ENCODE results near the gene ATP6V0A1.
"Not testable (repeated sequence)": the region's sequence is repeated elsewhere in the genome, so short reads cannot be mapped to it uniquely, and the experiment has no call there.

Gene ATP6V0A1

DNA sequence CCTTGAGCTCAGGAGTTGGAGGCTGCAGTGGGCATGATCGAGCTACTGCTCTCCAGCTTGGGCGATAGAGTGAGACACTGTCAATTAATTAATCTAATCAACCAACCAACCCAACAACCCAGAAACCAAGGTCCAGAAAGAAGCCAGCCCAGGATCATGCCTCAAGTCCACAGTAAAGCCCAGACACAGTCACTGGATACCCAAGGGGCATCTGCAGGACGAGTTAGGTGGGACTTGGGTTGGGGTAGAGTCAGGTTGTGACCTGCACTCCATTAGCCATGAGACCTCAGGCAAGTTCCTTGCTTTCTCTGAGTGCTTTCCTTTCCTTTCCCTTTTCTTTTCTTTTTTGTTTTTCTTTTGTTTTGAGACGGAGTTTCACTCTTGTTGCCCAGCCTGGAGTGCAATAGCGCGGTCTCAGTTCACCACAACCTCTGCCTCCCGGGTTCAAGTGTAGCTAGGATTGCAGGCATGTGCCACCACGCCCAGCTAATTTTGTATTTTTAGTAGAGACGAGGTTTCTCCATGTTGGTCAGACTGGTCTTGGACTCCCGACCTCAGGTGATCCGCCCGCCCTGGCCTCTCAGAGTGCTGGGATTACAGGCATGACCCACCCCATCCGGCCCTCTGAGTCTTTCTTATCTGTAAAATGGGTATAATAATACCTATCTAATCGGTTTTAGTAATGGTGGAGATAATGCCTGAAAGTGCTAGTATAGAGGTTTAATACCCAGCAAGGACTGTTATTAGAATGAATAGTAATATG lies 90.5 kb downstream of the ATP6V0A1 start:
- H3K4me3 ChIP-seq, result peak overlapping the region in 1 of 7 experiments; percentile 43

DNA sequence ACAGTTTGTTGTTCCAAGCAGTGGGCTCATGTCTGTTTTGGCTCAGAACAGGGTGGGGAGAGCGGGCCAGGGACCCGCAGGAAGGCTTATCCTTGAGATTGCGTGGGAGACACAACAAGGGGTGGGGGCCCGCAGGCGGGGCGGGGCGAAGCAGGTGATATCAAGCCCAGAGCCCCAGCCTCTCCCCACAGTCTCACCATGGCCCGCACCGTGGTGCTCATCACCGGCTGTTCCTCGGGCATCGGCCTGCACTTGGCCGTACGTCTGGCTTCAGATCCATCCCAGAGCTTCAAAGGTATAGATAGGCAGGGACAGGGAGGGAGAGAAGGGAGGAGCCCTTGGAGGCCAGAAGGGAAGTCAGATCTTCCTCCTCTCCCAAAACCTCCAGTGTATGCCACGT lies 94.1 kb downstream of the ATP6V0A1 start, which contains the start of gene HSD17B1:
Gene HSD17B1 (plus strand): TSS at position 188 of the 400 bp plus-strand sequence. CDS start 11 bp downstream, at position 199.
- H3K4me3 ChIP-seq, result peak within 1 kb of the TSS; percentile 54 to 88 (median 66)
- peak within 1 kb of the TSS in 19 of 21 experiments; percentile 78 to 95 (median 87) for H3K27ac ChIP-seq

More for the DNA sequence above, 90.5 kb downstream of the ATP6V0A1 start:
- H3K27ac ChIP-seq, result no peak overlapping the region

DNA sequence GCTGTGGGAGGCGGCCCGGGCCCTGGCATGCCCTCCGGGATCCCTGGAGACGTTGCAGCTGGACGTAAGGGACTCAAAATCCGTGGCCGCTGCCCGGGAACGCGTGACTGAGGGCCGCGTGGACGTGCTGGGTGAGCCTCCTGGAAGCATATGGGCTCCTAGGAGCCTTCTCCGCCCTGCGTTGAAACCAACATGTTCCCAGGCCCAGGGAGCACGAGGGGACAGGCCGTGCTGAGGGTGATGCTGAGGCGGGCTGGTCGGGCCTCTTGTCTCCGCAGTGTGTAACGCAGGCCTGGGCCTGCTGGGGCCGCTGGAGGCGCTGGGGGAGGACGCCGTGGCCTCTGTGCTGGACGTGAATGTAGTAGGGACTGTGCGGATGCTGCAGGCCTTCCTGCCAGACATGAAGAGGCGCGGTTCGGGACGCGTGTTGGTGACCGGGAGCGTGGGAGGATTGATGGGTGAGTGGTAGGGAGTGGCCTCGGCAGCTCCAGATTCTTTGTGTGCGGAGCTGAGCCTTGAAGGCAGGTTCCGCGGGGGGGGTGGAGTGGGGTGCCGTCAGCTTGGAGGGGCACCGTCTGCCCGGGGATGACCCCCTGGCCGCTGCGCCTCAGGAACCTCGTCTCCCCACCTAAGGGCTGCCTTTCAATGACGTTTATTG lies 94.6 kb downstream of the ATP6V0A1 start:
- H3K4me3 ChIP-seq, result peak overlapping the region; percentile 54 to 88 (median 66)
- H3K27ac ChIP-seq, result peak overlapping the region in 19 of 21 experiments; percentile 78 to 95 (median 87)

DNA sequence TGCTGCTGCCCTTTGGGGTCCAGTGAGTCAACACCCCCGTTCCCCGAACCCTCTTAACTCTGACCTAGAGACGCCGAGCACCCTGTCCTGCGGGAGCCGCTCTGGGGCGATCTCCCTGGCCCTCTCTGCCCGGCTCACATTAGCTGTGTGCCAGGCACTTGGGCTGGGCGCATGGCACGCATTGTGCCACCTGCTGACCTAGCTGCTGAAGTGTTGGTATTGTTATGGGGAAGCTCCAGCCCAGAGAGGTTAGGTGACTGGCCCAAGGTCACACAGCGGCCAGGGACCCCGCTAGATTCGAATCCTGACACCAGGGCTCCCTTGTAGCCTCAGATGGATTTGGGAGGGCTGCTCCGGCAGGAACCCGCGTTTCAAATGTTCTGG lies 95.2 kb downstream of the ATP6V0A1 start:
- peak overlapping the region; percentile 54 to 88 (median 66) for H3K4me3 ChIP-seq
- peak overlapping the region; percentile 60 to 95 (median 87) for H3K27ac ChIP-seq

DNA sequence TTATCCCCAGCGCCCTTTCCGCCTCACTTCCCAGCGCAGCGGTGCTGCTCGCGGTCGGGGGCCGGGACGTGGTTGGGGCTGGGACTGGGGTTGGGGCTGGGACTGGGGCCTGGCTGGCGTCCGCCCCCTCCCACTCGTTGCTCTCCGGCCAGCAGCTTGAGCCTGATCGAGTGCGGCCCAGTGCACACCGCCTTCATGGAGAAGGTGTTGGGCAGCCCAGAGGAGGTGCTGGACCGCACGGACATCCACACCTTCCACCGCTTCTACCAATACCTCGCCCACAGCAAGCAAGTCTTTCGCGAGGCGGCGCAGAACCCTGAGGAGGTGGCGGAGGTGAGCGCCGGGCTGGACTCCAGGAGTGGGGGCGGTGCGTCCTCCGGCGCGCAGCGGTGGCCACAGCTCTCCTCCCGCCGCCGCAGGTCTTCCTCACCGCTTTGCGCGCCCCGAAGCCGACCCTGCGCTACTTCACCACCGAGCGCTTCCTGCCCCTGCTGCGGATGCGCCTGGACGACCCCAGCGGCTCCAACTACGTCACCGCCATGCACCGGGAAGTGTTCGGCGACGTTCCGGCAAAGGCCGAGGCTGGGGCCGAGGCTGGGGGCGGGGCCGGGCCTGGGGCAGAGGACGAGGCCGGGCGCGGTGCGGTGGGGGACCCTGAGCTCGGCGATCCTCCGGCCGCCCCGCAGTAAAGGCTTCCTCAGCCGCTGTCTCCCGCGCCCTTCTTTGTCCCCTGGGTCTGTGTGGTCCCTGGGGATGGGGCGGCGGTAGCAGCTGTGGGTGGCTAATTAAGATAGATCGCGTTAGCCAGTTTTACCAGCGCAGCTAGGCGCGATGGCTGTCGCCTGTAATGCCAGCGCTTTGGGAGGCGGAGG lies 95.8 kb downstream of the ATP6V0A1 start:
- Histone ChIP-seq H3K4me3 (peak overlapping the region; percentile 54 to 88 (median 66)), H3K27ac (peak overlapping the region; percentile 60 to 95 (median 87))

DNA sequence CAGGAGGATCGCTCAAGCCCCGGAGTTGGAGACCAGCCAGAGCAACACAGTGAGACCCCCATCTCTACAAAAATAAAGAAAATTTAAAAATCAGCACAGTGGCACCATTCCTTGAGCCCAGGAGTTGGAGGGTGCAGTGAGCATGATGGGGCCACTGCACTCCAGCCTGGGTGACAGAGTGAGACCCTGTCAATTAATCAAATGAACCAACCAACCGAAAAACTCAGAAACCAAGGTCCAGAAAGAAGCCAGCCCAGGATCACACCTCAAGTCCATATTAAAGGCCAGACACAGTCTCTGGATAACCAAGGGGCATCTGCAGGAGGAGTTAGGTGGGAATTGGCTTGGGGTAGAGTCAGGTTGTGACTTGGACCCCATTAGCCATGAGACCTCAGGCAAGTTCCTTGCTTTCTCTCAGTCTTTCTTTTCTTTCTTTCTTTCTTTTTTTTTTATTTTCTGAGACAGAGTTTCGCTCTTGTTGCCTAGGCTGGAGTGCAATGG lies 96.5 kb downstream of the ATP6V0A1 start:
- Histone ChIP-seq H3K27ac (peak overlapping the region; percentile 60 to 95 (median 87)), H3K4me3 (peak overlapping the region; percentile 54 to 88 (median 66))

DNA sequence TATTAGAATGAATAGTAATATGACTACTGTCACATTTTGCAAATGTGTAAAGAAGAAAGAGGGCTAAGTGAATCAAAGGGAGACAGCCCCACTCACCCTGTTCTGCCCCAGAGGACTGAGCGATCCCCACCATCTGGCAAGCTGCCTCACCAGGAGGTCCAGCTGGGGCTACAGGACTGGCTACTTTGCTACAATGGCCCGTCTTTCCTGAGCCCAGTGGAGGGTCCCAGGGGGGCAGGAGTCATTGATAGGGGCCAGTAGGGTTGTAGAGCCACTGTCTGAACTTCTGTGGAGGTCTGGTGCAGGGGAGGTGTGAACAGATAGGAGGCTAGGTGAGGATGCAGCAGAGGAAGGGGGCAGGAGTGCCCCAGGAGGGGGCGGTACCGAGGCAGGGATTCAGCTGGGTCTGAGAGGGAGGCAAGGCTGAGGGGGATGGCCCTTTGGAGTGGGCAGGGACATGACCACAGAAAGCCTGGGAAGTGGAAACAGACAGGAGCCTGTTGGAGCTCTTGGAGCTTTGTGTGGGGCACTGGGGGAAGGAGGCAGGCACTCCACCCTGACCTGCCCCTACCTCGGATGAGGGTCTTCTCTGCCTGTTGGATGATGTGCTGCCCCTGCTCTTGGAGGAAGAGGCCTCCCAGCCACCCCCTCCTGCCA lies 97.4 kb downstream of the ATP6V0A1 start:
- H3K4me3 ChIP-seq, result not testable (repeated sequence)
- peak overlapping the region in 1 of 21 experiments; percentile 92 for H3K27ac ChIP-seq

DNA sequence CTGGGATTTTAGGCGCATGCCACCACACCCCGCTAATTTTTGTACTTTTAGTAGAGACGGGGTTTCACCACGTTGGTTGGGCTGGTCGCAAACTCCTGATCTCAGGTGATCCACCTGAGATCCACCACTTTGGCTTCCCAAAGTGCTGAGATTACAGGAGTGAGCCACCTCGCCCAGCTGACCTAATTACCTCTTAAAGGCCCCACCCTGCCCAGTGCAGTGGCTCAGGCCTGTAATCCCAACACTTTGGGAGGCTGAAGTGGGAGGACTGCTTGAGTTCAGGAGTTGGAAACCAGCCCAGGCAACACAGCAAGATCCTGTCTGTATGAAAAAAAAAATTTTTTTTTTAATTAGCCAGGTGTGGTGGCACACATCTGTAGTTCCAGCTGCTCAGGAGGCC lies 100.4 kb downstream of the ATP6V0A1 start:
- peak overlapping the region in 4 of 21 experiments; percentile 3 to 30 (median 7) for H3K27ac ChIP-seq
- H3K4me3 ChIP-seq, result no peak overlapping the region

DNA sequence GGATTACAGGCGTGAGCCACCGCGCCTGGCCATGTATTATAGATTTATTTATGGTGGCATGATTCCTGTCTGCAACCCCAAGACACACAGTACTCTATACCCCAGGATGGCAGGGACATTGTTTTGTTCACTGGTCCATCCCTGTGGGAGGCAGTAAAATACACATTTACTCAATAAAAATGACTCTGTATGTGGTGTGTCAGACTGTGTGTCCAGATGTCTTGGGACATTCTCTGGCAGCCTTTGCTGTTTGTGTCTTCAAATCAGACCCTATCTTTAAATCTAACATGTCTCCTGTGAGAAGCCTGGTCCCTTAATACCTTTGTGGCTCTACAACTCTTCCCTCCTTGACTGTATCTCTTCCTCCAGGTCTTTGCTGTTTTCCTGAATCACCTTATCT lies 101.6 kb downstream of the ATP6V0A1 start:
- H3K27ac ChIP-seq, result peak overlapping the region in 1 of 21 experiments; percentile 22
- no peak overlapping the region for H3K4me3 ChIP-seq

DNA sequence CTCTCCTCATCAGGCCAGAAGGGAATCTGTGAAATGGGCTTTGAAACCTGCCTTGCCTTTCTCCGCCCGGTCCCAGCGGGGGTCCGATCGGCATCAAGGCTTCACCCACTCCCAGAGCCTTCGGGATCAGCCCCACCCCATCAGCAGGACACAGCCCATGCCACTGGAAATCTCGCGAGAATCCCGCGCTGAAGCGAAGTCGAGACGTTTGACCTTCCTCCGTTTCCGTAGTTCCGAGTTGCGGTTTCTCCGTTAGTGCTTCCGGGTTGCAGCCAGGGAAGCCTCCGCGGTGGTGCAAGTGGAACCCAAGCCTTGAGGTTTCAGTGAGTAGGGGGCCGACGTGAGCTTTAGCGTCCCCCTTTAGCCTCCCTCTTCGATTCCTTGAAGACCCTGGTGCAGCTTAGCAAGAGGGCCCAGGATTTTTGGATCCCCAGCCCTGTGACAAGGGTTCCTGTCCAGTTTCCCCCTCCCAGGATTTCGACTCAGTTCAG lies 103.3 kb downstream of the ATP6V0A1 start, which contains the start of gene COASY:
Gene COASY (plus strand): TSS at position 252 of the 491 bp plus-strand sequence. CDS start 475 bp downstream, outside the sequence.
- H3K27ac ChIP-seq, result peak within 1 kb of the TSS; percentile 64 to 97 (median 89)
- H3K4me3 ChIP-seq, result peak within 1 kb of the TSS; percentile 57 to 89 (median 72)

DNA sequence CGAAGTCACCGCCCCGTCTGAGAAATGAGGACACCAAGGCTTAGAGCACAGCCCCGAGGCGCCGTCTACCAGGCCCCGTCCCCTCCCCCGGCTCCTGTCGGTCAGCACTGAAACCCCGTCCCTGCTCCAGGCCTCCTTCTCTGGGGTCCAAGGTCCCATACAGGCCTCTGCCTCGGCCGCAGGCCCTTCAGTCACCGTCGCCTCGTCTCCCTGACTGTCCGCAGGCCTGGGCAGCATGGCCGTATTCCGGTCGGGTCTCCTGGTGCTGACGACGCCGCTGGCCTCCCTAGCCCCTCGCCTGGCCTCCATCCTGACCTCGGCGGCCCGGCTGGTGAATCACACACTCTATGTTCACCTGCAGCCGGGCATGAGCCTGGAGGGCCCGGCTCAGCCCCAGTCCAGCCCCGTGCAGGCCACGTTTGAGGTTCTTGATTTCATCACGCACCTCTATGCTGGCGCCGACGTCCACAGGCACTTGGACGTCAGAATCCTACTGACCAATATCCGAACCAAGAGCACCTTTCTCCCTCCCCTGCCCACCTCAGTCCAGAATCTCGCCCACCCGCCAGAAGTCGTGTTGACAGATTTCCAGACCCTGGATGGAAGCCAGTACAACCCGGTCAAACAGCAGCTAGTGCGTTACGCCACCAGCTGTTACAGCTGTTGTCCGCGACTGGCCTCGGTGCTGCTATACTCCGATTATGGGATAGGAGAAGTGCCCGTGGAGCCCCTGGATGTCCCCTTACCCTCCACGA lies 103.9 kb downstream of the ATP6V0A1 start:
- H3K27ac ChIP-seq, result peak overlapping the region; percentile 64 to 97 (median 89)
- peak overlapping the region; percentile 57 to 89 (median 72) for H3K4me3 ChIP-seq

DNA sequence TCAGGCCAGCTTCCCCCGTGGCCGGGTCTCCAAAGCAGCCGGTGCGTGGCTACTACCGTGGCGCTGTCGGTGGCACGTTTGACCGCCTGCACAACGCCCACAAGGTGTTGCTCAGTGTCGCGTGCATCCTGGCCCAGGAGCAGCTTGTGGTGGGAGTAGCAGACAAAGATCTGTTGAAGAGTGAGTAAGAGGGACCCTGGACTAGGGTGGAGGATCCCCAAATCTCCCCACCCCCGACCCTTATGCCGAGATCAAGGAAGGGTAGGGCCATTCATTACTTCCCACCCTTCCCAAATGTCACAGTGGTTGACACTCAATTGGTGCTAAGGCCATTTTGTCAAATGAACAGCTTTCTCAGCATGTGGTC lies 104.4 kb downstream of the ATP6V0A1 start:
- Histone ChIP-seq H3K4me3 (peak overlapping the region; percentile 57 to 89 (median 72)), H3K27ac (peak overlapping the region in 20 of 21 experiments; percentile 25 to 97 (median 89))

DNA sequence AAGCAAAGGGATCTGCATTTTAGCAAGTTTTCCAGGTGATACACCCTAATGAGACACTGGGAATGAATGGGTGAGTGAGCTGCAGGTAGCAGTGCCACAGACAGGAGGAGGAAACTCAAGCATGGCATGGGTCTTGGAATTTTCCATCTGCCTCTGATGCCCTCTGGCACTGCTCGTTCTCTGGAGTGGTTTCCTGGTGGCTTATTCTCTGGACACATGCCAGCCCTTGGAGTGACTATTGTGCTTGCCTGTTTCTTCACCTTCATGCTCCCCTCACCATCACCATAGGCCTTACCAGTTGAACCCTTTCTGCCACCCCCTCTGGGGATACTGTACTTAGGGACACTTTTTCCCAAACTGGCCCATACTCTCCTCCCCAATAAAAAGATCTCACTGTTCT lies 104.9 kb downstream of the ATP6V0A1 start:
- H3K4me3 ChIP-seq, result peak overlapping the region in 3 of 7 experiments; percentile 71 to 80 (median 76)
- H3K27ac ChIP-seq, result peak overlapping the region in 12 of 21 experiments; percentile 9 to 97 (median 88)

DNA sequence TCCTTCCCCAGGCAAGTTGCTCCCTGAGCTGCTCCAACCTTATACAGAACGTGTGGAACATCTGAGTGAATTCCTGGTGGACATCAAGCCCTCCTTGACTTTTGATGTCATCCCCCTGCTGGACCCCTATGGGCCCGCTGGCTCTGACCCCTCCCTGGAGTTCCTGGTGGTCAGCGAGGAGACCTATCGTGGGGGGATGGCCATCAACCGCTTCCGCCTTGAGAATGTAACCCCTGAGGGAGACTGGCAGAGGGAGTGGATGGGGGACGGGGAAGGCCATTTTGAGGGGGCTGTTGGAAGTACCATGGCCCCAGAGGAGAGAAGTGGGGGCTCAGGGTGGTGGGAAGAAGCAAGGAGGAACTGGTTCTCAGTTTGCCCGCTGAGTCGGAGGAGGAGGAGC lies 105.3 kb downstream of the ATP6V0A1 start:
- Histone ChIP-seq H3K4me3 (no peak overlapping the region), H3K27ac (peak overlapping the region in 9 of 21 experiments; percentile 9 to 97 (median 88))

DNA sequence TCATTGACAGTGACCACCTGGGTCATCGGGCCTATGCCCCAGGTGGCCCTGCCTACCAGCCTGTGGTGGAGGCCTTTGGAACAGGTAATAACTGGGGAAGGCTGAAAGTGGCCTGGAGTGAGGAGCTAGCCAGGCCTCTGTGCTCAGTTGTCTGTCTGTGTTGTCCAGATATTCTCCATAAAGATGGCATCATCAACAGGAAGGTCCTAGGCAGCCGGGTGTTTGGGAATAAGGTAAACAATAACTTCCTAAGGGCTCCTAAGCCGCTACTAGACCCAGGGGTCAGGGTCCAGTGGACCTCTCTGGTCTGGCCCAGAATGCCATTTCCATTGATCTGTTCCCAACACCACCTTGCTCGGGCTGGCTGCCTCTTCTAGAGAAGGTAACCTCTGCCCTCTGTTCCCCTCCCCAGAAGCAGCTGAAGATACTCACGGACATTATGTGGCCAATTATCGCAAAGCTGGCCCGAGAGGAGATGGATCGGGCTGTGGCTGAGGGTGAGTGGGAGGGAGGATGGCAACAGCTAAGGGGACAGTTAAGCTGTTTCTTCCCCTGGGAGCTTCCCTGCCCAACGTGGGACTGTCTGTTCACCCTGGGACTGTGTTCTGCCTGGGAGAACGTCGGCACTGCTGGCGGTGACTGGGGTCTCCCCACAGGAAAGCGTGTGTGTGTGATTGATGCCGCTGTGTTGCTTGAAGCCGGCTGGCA lies 106.3 kb downstream of the ATP6V0A1 start:
- no peak overlapping the region for H3K4me3 ChIP-seq
- H3K27ac ChIP-seq, result peak overlapping the region in 4 of 21 experiments; percentile 12 to 97 (median 67)

DNA sequence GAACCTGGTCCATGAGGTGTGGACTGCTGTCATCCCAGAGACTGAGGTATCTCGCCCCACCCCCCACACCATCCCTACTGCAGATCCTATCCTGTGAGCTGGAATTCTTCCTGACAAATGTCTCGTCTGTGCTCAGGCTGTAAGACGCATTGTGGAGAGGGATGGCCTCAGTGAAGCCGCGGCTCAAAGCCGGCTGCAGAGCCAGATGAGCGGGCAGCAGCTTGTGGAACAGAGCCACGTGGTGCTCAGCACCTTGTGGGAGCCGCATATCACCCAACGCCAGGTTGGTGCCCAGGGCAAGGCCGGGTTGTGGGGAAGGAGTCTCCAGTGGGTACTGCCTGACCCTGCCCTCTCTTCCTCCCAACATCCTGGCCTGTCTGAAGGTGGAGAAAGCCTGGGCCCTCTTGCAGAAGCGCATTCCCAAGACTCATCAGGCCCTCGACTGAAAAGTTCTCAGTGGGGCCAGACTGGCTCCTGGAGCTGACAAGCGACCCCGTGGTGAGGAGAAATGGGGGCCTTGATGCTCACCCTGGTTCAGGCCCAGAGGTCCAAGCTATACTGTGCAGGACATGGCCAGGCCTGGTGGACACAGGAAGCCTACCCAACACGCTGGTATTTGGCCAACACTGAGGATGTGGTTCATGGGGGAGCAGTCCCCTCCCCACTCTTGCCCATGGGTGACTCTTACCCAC lies 107.0 kb downstream of the ATP6V0A1 start:
- peak overlapping the region in 1 of 7 experiments; percentile 68 for H3K4me3 ChIP-seq
- H3K27ac ChIP-seq, result peak overlapping the region in 13 of 21 experiments; percentile 92 to 100 (median 96)
